Activated T-helper 17 cell treated with anti-CD3 and anti-CD28 coated beads, Interleukin-2, amount 50 U/mL, for 72 hours (primary cell): ENCODE measurements around the gene SYT15. TPM values are rescaled to one million over a fixed set of nuclear protein-coding genes. Genes with fewer than 3 reads are reported as not detected.
A peak's percentile ranks its signal among the peaks of the same experiment; 100 is the strongest.
"Not testable (repeated sequence)": the region's sequence is repeated elsewhere in the genome, so short reads cannot be mapped to it uniquely, and the experiment has no call there.

Experiments
- ATAC-seq: fragments of 150-1000 bp; cut with Tn5 transposase; replicated peaks from 2 replicates; pipeline ENCODE4 v1.10.0; 2021; ENCODE audit warnings: mild to moderate bottlenecking, moderate library complexity
- H3K27ac Mint-ChIP-seq: one replicate; pipeline ENCODE4 v1.8.0; 2022; ENCODE audit warnings: mixed read lengths
- H3K27me3 Mint-ChIP-seq: one replicate; pipeline ENCODE4 v1.8.0; 2022; ENCODE audit warnings: mixed read lengths
- H3K36me3 Mint-ChIP-seq: one replicate; pipeline ENCODE4 v1.8.0; 2022; ENCODE audit warnings: low read depth, mild to moderate bottlenecking, mixed read lengths
- H3K4me1 Mint-ChIP-seq: one replicate; pipeline ENCODE4 v1.8.0; 2022; ENCODE audit warnings: mixed read lengths
- H3K4me3 Mint-ChIP-seq: one replicate; pipeline ENCODE4 v1.8.0; 2022; ENCODE audit warnings: mild to moderate bottlenecking, mixed read lengths
- H3K9me3 Mint-ChIP-seq: one replicate; pipeline ENCODE4 v1.8.0; 2022; ENCODE audit warnings: mixed read lengths
- total RNA-seq, 2 donors: library from RNA; stranded (reverse); gene quantifications; one replicate each; pipeline ENCODE4 v1.2.3, GENCODE V29; 2022

The SYT15 gene
- total RNA-seq, 2 donors from 2014 or later: 0.37 to 0.56 TPM

- H3K36me3 Mint-ChIP-seq: no peaks in the 10 kb centered on the region
- H3K4me3 Mint-ChIP-seq: no peak overlapping the region
- H3K4me1 Mint-ChIP-seq: peaks cover 4% of the 10 kb centered on the region
- no peaks in the 10 kb centered on the region for H3K9me3 Mint-ChIP-seq
- H3K27me3 Mint-ChIP-seq: peaks cover 5% of the 10 kb centered on the region
- ATAC-seq: no peak
- H3K27ac Mint-ChIP-seq: no peak overlapping the region
Observed at GRCh38 chr10:46559231-46559671, 19.7 kb upstream of the SYT15 start.

GRCh38 chr10:46560381-46560780, 18.5 kb upstream of the SYT15 start:
- Mint-ChIP-seq H3K27me3 (peaks cover 5% of the 10 kb centered on the region), H3K4me3 (no peak overlapping the region), H3K36me3 (no peaks in the 10 kb centered on the region), H3K9me3 (no peaks in the 10 kb centered on the region), H3K4me1 (peaks cover 4% of the 10 kb centered on the region), H3K27ac (no peak overlapping the region)
- ATAC-seq: no peak

DNA sequence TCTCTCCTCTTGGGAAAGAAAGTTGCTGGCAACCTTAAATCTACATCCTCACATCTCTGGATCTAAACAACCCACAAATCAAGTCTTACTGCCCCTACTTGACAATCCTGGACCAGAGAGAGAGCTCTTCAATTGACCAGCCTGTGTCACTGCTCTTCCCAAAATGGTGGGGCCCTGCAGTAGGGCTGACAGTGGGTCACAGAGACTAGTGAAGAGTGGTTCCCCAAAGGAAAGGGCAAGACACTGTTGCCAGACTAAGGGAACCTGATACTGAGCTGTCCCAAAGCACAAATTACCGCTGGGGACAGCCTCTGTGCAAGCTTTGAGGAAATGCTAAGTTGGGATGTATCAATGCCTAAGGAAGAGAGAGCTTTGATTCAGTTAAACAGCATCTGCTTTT, 18.0 kb upstream of the SYT15 start:
- H3K4me3 Mint-ChIP-seq: no peak overlapping the region
- peaks cover 2% of the 10 kb centered on the region for H3K27me3 Mint-ChIP-seq
- no peaks in the 10 kb centered on the region for H3K36me3 Mint-ChIP-seq
- no peak for ATAC-seq
- no peaks in the 10 kb centered on the region for H3K9me3 Mint-ChIP-seq
- no peak overlapping the region for H3K27ac Mint-ChIP-seq
- H3K4me1 Mint-ChIP-seq: peaks cover 4% of the 10 kb centered on the region

GRCh38 chr10:46565591-46566332, 13.2 kb upstream of the SYT15 start:
- not testable (repeated sequence) for H3K27me3 Mint-ChIP-seq, H3K27ac Mint-ChIP-seq, H3K4me3 Mint-ChIP-seq, H3K4me1 Mint-ChIP-seq, H3K9me3 Mint-ChIP-seq, H3K36me3 Mint-ChIP-seq
- ATAC-seq: peak; percentile 78

DNA sequence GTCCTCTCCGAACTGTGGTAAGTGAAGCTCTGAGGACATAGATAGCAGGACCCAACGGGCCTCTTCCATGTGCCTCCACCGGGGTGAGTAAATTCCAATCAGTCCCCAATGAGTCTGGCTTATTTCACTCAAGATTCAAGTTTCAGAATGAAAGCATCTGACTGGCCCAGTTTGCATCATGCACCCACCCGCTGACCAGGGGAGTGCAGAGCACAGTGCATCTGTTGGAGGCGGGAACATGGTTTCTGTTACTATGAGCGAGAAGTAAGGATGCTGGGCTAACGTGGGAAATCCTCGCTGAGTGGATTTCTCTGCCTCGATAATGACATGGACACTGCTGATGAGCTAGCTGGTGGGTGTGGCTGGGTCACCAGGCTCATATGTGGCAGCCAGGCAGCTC, 11.8 kb upstream of the SYT15 start:
- ATAC-seq, H3K36me3 Mint-ChIP-seq, H3K27me3 Mint-ChIP-seq, H3K4me1 Mint-ChIP-seq, H3K4me3 Mint-ChIP-seq, H3K27ac Mint-ChIP-seq, H3K9me3 Mint-ChIP-seq: not testable (repeated sequence)

DNA sequence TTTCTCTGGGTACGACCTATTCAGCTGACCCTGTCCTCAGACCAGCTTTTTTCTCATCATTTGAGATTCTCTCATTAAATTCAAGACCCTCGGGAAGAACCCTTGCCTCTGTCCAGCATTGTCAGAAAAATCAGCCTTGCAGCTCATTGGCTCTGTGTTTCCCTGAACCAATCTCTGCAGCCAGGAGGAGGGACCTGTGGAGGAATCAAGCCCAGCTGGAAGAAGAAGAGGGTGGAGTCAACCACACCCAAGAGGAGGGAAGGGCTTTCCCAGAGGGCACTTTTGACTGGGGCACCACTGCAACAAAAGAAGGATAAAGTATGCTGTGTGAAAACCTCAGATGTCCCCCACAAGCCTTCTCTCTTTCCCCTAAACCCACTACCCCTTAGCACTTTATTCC, 8.3 kb upstream of the SYT15 start:
- not testable (repeated sequence) for H3K36me3 Mint-ChIP-seq, H3K9me3 Mint-ChIP-seq

DNA sequence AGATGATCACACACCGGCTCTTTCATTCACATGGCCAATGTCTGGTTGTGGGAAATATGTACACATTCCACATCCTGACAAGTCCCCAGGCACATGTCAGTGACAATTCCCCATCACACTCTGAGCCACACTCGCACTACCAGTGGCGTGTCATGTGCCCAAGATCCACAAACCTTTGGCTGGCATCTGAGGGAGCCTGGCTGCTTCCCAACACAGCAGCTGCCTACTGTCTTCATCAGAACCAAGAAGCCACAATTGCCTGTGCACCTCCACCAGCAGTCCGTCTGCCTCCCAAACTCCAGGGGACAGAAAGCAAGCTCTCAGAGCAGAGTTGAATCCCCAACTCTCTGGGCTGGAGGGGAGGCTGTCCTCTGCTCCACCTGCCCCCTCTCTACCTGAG, 6.2 kb upstream of the SYT15 start:
- not testable (repeated sequence) for H3K27me3 Mint-ChIP-seq, H3K9me3 Mint-ChIP-seq, ATAC-seq, H3K27ac Mint-ChIP-seq, H3K36me3 Mint-ChIP-seq, H3K4me3 Mint-ChIP-seq, H3K4me1 Mint-ChIP-seq

More for the DNA sequence above, 8.3 kb upstream of the SYT15 start:
- not testable (repeated sequence) for H3K4me3 Mint-ChIP-seq, H3K27me3 Mint-ChIP-seq, H3K4me1 Mint-ChIP-seq, H3K27ac Mint-ChIP-seq, ATAC-seq

GRCh38 chr10:46573314-46573713, 5.6 kb upstream of the SYT15 start:
- not testable (repeated sequence) for H3K4me3 Mint-ChIP-seq, H3K27ac Mint-ChIP-seq, H3K27me3 Mint-ChIP-seq, ATAC-seq, H3K36me3 Mint-ChIP-seq, H3K4me1 Mint-ChIP-seq, H3K9me3 Mint-ChIP-seq

- ATAC-seq, H3K4me3 Mint-ChIP-seq, H3K4me1 Mint-ChIP-seq, H3K27ac Mint-ChIP-seq, H3K36me3 Mint-ChIP-seq, H3K9me3 Mint-ChIP-seq, H3K27me3 Mint-ChIP-seq: not testable (repeated sequence)
Observed at GRCh38 chr10:46573884-46574283, 5.0 kb upstream of the SYT15 start.

DNA sequence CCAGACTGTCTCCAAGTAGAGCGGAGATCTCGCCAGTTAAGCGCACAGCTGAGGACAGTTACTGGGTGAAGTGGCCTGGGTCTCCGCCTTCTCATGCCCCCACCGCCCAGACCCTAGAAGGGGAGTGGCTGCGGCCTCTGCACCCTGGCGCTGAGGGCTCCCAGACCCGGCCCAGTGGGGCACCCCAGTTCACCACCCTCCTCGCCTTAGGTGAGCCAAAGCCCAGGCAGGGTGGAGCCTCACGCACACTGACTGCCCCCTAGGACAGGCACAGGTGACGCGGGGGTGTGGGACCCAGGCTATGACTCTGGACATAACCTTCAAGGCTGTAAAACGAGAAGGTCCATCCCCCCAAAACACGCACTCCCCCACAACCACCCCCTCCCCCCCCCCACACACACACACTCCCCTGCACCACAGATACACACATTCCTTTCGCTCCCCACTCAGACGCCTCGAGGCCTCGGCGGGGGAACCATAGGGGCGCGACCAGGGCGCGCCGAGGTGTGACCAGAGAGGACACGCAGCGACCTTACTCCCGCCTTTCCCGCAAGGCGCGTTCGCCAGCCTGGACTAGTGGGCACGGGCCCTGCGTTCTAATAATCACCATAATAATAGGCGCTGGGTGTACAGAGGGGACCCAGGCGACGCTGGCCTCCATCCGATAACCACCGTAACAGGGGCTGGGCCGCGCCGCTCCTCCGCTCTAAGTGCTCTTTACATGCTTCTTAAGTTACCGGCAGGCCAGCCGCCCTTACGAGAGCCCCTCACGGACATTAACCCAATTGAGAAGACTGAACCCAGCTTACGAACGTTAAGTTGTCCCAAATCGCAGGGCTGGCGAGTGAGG, 1.1 kb upstream of the SYT15 start:
- H3K36me3 Mint-ChIP-seq, H3K27ac Mint-ChIP-seq, H3K4me1 Mint-ChIP-seq, H3K27me3 Mint-ChIP-seq, H3K9me3 Mint-ChIP-seq, ATAC-seq, H3K4me3 Mint-ChIP-seq: not testable (repeated sequence)

DNA sequence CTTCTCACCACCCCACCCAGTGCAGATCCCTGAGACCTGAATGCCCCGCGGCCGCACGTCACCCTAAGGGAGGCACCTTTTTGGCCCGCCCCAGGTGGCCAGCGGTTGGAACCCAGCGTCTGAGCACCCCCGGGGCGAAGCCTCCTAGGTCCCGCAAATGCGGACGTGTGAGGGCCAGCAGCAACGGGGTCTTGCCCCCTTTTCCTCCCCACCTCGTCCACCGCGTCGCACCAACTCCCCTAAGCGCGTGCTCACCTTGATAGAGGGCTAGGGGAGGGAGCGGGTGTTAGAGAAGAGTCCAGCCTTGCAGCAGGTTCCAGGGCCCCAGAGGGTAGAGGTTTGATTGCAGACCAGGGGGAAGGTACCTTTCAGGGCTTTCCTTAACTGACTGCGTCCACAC, 450 bp downstream of the SYT15 start:
- H3K4me3 Mint-ChIP-seq, H3K27ac Mint-ChIP-seq, H3K9me3 Mint-ChIP-seq: not testable (repeated sequence)

DNA sequence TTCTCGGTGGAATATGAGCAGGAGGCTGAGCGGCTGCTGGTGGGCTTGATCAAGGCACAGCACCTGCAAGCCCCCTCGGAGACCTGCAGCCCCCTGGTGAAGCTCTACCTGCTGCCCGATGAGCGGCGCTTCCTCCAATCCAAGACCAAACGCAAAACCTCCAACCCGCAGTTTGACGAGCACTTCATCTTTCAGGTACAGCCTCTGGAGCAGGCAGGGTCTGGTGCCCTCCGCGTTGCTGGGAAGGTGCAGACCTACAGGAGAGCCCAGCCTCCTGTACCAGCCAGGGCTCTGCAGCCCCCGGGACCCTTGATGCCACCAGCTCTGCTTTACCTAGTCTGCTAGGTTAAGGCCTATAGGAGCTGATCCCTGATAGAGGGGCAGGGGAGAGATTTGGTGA, 3.1 kb downstream of the SYT15 start:
- not testable (repeated sequence) for ATAC-seq, H3K27ac Mint-ChIP-seq, H3K4me1 Mint-ChIP-seq, H3K27me3 Mint-ChIP-seq, H3K36me3 Mint-ChIP-seq, H3K9me3 Mint-ChIP-seq, H3K4me3 Mint-ChIP-seq

More for the DNA sequence above, 450 bp downstream of the SYT15 start:
- not testable (repeated sequence) for H3K36me3 Mint-ChIP-seq, H3K27me3 Mint-ChIP-seq, ATAC-seq, H3K4me1 Mint-ChIP-seq

GRCh38 chr10:46582568-46582967, 3.6 kb downstream of the SYT15 start:
- H3K4me3 Mint-ChIP-seq, H3K9me3 Mint-ChIP-seq, ATAC-seq, H3K36me3 Mint-ChIP-seq, H3K27ac Mint-ChIP-seq, H3K4me1 Mint-ChIP-seq, H3K27me3 Mint-ChIP-seq: not testable (repeated sequence)

GRCh38 chr10:46584196-46584595, 5.3 kb downstream of the SYT15 start:
- H3K9me3 Mint-ChIP-seq, ATAC-seq, H3K36me3 Mint-ChIP-seq, H3K27me3 Mint-ChIP-seq, H3K4me3 Mint-ChIP-seq, H3K4me1 Mint-ChIP-seq, H3K27ac Mint-ChIP-seq: not testable (repeated sequence)

GRCh38 chr10:46585246-46585645, 6.3 kb downstream of the SYT15 start:
- not testable (repeated sequence) for H3K36me3 Mint-ChIP-seq, H3K27me3 Mint-ChIP-seq, H3K27ac Mint-ChIP-seq, H3K9me3 Mint-ChIP-seq, ATAC-seq, H3K4me1 Mint-ChIP-seq, H3K4me3 Mint-ChIP-seq
